HG03175 (cell line): Measurements from ENCODE around the gene UBL7.
"Not testable (repeated sequence)": the region's sequence is repeated elsewhere in the genome, so short reads cannot be mapped to it uniquely, and the experiment has no call there.

ENCODE experiments used
- ATAC-seq: cut with Tn5 transposase; IDR thresholded peaks from one replicate; pipeline ENCODE4 v1.9.1; 2021; ENCODE audit warnings: mild to moderate bottlenecking, moderate library complexity; ENCODE audit not compliant: unreplicated experiment

Gene UBL7, protein sequence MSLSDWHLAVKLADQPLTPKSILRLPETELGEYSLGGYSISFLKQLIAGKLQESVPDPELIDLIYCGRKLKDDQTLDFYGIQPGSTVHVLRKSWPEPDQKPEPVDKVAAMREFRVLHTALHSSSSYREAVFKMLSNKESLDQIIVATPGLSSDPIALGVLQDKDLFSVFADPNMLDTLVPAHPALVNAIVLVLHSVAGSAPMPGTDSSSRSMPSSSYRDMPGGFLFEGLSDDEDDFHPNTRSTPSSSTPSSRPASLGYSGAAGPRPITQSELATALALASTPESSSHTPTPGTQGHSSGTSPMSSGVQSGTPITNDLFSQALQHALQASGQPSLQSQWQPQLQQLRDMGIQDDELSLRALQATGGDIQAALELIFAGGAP

DNA sequence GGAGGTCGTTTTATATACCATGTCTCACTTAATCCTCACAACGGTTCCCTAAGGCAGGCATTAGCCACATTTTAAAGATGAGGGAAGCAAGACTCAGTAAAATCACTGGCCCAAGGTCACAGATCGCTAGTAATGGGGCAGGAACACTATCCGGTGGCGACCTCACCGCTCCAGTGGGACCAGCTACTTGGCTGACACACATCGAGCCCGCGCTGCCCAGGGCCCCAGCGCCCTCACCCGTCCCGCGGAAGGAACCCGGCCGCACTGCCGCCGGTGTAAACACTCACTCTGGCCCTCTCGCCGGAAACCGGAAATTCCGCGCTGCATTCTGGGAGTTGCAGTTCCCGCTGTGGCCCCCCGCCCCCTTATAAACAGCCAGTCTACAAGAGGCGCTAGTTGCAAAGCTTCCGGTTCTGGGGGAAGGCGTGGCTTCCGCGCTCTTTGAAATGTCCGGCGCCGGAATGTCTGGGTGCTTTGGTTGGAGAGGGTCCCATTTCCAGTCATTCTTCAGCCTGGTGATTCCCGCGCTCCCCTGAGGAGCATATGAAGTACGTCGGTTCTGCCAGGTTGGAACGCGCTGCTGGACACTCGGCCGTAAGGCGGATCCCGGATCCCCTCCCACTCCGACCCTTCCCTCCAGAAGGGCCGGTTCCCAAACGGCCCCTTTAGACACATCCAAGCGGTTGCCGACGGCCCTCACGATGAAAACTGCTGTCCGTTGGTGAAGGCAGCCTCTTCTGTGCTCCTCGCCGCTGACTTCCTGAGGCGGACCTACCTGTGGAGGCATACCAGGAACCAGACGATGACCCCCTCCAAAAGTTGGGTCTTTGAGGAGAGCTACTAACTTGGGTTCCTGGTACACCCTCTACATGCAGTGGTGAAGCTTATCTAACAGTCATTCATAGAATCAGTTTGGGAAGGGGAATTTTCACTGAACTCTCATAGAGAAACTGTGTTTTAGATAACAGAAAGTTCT lies at the start of gene UBL7:
Gene UBL7, minus strand, starts transcription at position 290 of the 976 bp plus-strand sequence. CDS start 2,293 bp downstream, outside the sequence.
- ATAC-seq: peak; percentile 85

DNA sequence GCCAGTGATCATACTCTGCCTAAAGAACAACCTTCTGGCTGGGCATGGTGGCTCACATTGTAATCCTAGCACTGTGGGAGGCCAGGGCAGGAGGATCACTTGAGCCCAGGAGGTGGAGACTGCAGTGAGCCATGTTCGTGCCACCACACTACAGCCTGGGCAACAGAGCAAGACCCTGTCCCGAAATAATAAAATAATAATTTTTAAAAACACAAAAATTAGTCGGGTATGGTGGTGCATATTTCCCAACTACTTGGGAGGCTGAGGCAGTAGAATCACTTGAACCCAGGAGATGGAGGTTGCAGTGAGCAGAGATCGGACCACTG lies 45.5 kb upstream of the UBL7 start:
- no peak for ATAC-seq

DNA sequence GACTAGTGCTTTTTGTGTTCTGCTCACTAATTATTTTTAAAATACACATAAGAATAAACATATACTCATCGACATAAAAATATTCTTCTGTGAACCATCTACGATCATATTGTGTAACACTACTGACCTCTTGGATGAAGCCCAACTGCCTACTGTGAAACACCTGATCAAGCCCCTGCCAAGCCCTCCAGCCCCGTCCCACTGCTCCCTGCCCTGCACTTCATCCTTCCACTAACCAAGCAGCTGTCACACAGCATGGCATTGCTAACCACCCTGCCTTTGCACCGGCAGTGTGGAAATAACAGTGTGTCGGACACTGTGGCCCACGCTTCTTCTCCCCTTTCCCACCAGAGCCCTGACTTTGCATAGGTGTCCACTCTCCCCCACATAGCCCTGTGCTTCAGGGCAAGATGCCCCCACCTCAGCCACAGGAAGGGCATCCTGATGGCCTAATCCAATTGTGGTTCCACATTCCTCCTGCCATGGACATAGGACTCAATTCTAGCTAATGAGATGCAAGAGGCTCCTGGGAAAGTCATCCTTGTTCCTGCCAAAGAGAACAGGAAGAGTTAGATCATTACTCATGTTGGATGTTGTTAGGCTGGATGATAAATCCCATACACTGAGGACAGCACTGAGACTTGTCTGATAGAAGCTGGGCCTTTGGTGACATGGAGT lies 45.0 kb upstream of the UBL7 start:
- no peak for ATAC-seq

DNA sequence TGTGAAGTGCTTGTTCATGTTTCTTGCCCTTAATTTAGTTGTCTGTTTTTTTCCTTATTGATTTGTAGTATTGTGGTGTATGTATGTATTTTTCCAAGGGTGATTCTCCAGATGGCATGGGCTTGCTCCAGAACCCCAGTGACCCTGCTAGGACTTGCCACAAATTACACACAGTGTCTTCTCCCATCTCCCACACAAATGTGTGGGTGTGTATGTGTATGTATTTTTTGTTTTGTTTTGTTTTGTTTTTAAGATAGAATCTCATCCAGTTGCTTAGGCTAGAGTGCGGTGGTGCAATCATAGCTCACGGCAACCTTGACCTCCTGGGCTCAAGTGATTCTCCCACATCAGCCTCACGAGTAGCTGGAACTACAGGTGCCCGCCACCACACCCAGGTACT lies 43.9 kb upstream of the UBL7 start:
- ATAC-seq: no peak

DNA sequence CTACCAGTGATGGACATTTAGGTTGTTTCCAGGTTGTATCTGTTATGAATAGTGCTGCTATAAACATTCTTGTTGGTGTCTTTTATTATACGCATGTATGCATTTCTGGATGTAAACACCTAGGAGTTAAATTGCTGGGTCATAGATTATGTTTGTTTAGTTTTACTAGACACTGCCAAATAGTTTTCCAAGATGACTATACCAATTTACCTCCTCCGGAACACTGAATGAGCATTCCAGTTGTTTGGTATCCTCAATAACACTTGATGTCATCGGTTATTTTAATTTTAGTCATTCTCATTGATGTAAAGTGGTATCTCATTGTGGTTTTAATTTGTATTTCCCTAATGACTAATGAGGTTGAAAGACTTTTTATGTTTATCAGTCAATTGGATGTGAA lies 43.5 kb upstream of the UBL7 start:
- ATAC-seq: no peak

DNA sequence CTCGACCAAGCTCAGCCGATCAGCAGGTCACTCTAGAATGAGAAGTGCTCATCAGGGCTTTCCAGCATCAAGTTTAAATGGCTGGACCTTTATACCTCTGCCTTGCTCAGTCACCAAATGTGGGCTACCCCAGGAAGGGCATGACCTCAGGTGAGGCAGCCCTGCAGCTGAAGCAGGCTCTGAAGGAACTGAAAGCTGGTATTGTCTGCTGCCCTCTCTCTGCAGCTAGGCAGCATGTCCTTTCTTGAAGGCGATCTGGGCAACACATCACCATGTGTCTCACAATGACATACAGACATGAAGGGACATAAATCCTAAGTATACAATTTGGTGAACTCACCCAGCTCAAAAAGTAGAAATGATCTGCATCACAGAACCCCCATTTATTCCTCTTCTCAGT lies 41.3 kb upstream of the UBL7 start:
- no peak for ATAC-seq

DNA sequence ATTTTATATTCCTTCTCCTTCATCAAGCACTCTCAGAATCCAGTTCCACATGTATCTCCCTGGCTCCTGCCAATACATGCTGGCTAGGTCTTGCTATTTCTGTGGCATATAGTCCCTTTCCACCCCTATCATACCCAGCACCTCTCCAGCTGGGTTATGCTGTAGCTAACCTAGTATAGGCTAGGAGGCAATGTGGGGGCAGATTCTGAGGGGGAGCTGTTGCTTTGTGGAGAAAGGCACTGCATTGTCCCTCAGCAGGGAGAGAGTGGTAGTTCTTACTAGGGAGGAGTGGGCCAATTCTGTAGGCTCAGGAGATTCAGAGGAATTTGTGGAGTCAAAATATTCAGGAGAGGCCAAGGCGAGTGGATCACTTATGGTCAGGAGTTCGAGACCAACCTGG lies 39.4 kb upstream of the UBL7 start:
- ATAC-seq: no peak

DNA sequence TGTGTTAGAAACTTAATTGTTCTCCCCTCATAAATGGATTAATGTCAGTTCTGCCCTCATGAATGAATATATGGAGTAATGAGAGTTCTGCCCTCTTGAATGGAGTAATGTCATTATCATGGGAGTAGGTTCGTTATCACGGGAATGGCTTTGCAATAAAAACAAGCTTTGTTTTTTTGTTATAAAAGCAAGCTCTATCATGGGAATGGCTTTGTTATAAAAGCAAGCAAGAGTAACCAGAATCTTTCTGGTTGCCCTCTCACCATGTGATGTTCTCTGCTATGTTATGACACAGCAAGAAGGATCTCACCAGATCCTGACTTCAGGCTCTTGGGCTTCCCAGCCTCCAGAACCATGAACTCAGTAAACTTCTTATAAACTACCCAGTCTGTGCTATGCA lies 38.4 kb upstream of the UBL7 start:
- ATAC-seq: no peak

DNA sequence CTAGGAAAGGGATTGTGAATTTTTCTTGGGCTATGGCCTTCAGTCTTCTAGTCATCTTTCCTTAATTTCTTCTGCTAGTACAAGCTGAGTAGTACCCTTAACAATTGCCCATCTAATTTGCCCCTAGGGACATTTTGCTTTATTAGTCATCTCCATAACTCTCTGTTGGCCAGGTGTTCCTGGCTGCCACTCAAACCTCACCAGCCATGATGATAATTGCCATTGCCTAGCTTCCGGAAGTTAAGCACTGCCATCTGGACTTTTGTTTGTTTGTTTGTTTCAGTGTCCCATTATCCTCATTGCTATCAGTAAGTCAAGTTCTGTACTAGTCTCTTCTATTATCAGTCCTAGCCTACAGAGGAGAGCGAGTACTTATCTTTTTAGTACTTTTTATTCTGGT lies 36.6 kb upstream of the UBL7 start:
- no peak for ATAC-seq

DNA sequence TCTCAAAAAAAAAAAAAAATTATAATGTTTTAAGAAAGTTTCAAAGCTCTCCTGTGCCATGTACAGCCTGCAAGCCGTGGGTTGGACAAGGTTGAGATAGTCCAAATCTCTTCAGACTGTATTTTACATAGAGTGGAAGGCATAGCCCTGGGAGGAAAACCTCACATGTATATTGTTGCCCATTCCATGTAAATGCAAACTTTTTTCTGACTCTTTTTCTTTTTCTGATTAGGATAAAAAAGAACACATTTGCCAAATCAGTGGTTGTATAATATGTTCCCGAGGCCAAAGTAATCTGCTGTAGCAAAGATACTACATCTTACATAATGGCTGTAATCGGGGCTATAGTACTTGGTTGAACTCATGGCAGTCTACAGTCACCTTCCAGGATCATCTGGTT lies 35.7 kb upstream of the UBL7 start:
- ATAC-seq: no peak

DNA sequence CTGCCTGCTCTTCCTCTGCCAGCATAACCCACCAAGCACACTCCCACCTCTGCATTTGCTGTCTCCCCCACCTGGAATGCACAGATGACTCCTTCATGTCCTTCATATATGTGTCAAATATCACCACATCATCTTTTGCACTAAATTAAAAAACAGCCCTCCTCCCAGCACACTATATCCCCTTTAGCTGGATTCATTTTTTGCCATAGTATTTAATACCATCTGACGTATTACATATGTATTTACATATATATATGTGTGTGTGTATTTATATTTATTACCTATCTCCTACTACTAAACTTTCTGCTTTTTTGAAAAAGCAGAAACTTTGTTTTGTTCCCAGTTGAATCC lies 29.4 kb upstream of the UBL7 start:
- no peak for ATAC-seq

DNA sequence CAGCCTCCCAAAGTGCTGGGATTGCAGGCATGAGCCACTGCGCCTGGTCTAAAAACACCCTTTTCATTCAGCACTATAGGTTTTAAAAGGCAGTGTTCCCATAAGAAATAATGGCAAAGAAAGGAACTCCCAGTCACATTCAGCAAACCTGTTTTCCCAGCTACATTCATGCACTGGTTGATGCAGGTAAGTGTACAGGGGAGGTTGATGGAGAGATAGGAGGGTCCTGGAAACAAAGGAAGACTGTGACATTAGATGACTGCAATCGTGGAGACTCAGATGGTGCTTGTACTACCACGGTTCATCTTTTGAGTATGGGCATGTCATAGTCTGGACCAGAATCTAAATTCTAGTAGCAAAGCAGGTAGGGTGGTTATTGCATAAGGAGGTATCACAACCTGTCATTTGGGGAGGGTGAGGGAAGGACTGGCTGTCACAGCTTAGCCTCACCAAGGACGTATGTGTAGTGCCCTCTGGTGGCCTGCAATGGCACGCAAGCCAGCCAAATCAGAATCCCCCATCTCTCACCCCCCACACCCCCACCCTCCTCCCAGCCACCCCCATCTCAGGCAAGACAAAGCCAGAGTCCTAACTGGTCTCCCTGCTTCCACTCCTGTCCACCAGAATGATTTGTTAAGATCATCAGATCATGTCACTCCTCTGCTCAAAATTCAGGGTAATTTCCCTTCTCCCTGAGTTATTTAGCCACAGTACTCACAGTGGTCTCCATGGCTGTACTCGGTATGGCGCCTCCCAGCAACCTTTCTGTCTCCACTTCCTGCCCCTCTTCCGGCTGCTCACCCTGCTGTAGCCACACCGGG lies 28.8 kb upstream of the UBL7 start:
- ATAC-seq: peak; percentile 67

DNA sequence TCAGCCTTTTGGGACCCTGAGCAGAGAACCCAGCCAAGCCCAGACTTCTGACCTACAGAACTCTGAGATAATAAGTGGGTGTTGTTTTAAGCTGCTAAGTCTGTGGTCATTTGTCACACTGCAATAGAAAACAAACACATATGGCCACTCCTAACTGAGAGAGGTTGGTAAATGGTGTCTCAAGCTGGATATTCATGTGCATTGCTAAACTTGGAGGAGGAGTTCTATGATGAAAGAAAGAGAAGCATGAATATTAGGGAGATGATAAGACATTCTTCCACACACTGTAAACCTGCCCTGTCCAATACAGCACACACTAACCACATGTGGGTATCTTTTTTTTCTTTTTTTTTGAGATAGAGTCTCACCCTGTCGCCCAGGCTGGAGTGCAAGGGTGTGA lies 27.8 kb upstream of the UBL7 start:
- ATAC-seq: no peak

DNA sequence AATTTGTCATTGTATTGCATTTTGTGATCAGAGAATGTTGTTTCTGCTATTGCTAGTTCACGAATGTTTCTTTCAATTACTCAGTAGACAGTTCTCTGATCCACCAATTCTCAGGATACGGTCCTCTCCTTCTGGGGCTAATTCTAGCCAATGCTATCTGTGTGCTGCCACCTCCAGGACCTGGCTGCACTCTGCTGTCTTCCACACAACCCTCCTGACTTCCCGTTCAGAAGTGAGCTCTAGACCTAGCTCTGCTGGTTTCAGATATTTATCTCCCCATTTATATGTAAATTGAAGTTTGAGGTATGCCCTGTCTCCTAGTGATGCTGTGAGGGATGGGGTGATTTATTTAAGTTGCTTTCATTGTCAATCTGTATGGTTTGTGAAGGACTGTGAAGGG lies 21.7 kb upstream of the UBL7 start:
- no peak for ATAC-seq

DNA sequence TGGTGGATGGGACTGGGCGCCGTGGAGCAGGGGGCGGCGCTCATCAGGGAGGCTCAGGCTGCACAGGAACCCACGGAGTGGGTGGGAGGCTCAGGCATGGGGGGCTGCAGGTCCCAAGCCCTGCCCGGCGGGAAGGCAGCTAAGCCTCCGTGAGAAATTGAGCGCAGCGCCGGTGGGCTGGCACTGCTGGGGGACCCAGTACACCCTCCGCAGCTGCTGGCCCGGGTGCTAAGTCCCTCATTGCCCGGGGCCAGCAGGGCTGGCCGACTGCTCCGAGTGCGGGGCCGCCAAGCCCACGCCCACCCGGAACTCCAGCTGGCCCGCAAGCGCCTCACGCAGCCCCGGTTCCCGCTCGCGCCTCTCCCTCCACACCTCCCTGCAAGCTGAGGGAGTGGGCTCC lies 19.4 kb upstream of the UBL7 start:
- ATAC-seq: not testable (repeated sequence)

DNA sequence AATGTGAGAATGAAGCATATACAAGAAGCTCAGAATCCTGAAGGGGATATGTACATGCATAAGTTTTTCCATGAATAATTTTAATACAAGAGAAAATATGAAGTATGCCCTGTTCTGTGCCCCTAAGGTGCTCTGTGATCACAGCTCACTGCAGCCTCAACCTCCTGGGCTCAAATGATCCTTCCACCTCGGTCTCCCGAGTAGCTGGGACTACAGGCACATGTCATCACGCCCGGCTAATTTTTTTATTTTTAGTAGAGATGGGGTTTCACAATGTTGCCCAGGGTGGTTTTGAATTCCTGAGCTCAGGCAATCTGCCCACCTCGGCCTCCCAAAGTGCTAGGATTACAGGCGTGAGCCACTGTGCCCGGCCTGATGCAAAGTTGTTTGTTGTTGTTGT lies 10.7 kb upstream of the UBL7 start:
- ATAC-seq: not testable (repeated sequence)

DNA sequence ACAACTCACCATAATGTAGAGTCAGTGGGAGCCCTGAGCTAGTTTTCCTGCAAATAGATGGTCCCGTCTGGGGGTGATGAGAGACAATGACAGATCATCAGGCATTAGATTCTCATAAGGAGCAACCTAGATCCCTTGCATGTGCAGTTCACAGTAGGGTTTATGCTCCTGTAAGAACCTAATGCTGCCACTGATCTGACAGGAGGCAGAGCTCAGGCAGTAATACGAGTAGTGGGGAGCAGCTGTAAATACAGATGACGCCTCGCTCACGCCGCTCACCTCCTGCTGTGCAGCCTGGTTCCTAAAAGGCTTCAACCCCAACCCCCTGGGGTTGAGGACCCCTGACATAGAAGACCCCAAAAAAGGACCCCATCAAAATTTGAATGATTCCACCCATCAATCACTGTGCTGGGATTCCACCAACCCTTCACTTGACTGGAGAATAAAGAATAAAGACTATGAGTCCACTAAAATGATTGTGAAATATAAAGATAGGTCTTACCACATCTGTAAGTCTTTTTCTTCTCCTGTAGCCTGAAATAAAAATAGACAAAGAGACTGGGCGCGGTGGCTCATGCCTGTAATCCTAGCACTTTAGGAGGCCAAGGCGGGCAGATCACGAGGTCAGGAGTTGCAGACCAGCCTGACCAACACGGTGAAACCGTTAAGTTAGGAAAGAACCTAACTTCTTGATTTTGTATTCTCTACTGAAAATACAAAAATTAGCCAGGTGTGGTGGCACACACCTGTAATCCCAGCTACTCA lies 9.9 kb upstream of the UBL7 start:
- no peak for ATAC-seq

DNA sequence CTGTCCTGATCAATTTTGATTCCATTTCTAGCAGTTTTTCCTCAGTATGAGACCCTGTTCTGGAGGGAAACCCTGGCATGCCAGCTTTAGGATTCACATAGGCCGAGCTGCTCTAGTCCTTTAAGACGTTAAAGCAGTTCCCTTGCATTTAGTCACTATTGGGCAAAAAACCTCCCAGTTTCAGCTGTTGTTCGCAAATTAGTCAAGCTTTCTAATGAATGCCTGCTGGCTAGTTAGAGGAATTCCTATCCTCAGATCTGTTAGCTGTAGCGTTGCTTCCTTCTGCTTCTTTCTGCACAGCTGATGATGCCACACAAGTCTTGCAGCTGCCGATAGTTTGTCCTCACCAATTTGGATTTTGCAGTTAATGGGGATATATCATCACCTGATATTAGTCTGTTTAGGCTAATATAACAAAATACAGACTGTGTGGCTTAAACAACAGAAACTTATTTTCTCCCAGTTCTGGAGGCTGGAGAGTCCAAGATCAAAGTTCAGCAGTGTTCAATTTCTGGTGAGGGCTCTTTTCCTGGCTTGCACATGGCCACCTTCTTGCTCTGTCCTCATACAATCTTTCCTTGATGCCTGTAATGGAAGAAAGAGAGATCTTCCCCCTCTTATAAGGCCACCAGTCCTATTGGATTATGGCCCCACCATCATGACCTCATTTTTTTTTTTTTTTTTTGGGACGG lies 7.5 kb upstream of the UBL7 start:
- no peak for ATAC-seq

DNA sequence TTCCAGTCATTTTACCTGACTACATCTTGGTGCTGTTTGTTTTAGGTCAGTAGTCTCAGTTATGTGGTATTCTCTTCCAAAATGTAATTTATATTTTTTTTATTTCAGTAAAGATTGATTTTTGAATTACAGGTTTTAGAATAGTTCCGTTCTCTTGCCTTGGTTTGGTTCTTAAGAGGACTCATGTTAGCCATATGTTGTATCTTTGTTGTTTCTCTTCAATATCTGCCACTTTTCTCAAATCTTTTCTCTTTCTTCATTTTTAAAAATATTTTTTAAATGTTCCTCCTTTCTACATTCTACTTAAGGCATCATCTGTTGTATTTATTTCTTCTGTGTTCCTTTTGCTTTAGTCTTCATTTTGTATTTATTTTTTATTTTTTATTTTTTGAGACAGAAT lies 5.6 kb upstream of the UBL7 start:
- no peak for ATAC-seq
